Urinary bladder (tissue), 4 donors: ENCODE data around the gene MAFB. TPM values are rescaled to one million over a fixed set of nuclear protein-coding genes. Genes with fewer than 3 reads are reported as not detected.

Experiments
- DNase-seq: peaks from one replicate; pipeline ENCODE4 v3.0.0-alpha.2; 2015; ENCODE audit errors: extremely low spot score
- H3K27ac ChIP-seq: one replicate; pipeline ENCODE4 v1.5.1; 2013; ENCODE audit warnings: low read depth, mild to moderate bottlenecking, moderate library complexity
- H3K36me3 ChIP-seq: one replicate; pipeline ENCODE4 v1.6.1; 2013; ENCODE audit warnings: mild to moderate bottlenecking, moderate library complexity; ENCODE audit not compliant: insufficient read depth
- H3K4me1 ChIP-seq: one replicate; pipeline ENCODE4 v1.6.1; 2013; ENCODE audit warnings: mild to moderate bottlenecking, moderate library complexity; ENCODE audit not compliant: insufficient read depth
- H3K4me3 ChIP-seq: one replicate; pipeline ENCODE4 v1.5.1; 2013; ENCODE audit warnings: low read depth, low read length
- WGBS: extraction: QIAGEN DNeasy Blood & Tissue Kit; methylation state at CpG from one replicate; pipeline ENCODE4 v1.1.7; 2013; 5-methylcytosine and 5-hydroxymethylcytosine counted together
- polyA plus RNA-seq: library from polyadenylated mRNA; stranded (reverse); fragments of 200-250 nt; gene quantifications from one replicate; pipeline ENCODE4 v1.2.3, GENCODE V29; 2013
- total RNA-seq: library from RNA; depleted of rRNA; stranded (reverse); fragments of >200 nt; gene quantifications from one replicate; pipeline ENCODE4 v1.2.3, GENCODE V29; 2014
- donor health status: healthy with polysubstance abuse.
- donor health status: healthy.

The MAFB gene
- total and polyA plus RNA-seq, 2 donors: 9.1 to 20.0 TPM

- Histone ChIP-seq H3K4me1 (no peaks in the 10 kb centered on the region), H3K27ac (no peak overlapping the region)
Measured at GRCh38 chr20:40650707-40651106, 38.3 kb downstream of the MAFB start.

GRCh38 chr20:40648210-40649072, 40.6 kb downstream of the MAFB start:
- Histone ChIP-seq H3K36me3 (no peaks in the 10 kb centered on the region), H3K27ac (no peak overlapping the region), H3K4me1 (no peaks in the 10 kb centered on the region), H3K4me3 (no peak overlapping the region)
- 87% methylated on average over 6 of the region's 6 CpGs for WGBS
- no peak for DNase-seq

More at GRCh38 chr20:40650707-40651106, 38.3 kb downstream of the MAFB start:
- WGBS: 42% methylated on average over 4 of the region's 4 CpGs
- no peak overlapping the region for H3K4me3 ChIP-seq
- DNase-seq: no peak
- H3K36me3 ChIP-seq: no peaks in the 10 kb centered on the region

- Histone ChIP-seq H3K4me3 (no peak overlapping the region), H3K27ac (no peak overlapping the region), H3K4me1 (no peaks in the 10 kb centered on the region), H3K36me3 (no peaks in the 10 kb centered on the region)
- no peak for DNase-seq
- WGBS: 46% methylated on average over 6 of the region's 6 CpGs
Measured at GRCh38 chr20:40646813-40647212, 42.2 kb downstream of the MAFB start.

- WGBS: 11% methylated on average over 8 of the region's 8 CpGs
- Histone ChIP-seq H3K27ac (no peak overlapping the region), H3K4me3 (no peak overlapping the region), H3K36me3 (no peaks in the 10 kb centered on the region), H3K4me1 (no peaks in the 10 kb centered on the region)
- DNase-seq: no peak
Measured at GRCh38 chr20:40646361-40646760, 42.7 kb downstream of the MAFB start.

- DNase-seq: no peak
- WGBS: 72% methylated on average over 2 of the region's 2 CpGs
- peaks cover 1% of the 10 kb centered on the region for H3K4me1 ChIP-seq
- no peaks in the 10 kb centered on the region for H3K36me3 ChIP-seq
- no peak overlapping the region for H3K27ac ChIP-seq
- no peak overlapping the region for H3K4me3 ChIP-seq
Measured at GRCh38 chr20:40644863-40645262, 44.2 kb downstream of the MAFB start.

- Histone ChIP-seq H3K4me3 (no peak overlapping the region), H3K4me1 (peaks cover 1% of the 10 kb centered on the region), H3K27ac (no peak overlapping the region), H3K36me3 (no peaks in the 10 kb centered on the region)
- DNase-seq: no peak
- 21% methylated on average over 5 of the region's 5 CpGs for WGBS
Measured at GRCh38 chr20:40643891-40644290, 45.1 kb downstream of the MAFB start.

GRCh38 chr20:40641809-40642208, 47.2 kb downstream of the MAFB start:
- peaks cover 1% of the 10 kb centered on the region for H3K4me1 ChIP-seq
- no peak for DNase-seq
- H3K4me3 ChIP-seq: no peak overlapping the region
- H3K36me3 ChIP-seq: no peaks in the 10 kb centered on the region
- WGBS: 67% methylated on average over 4 of the region's 4 CpGs
- no peak overlapping the region for H3K27ac ChIP-seq

- 81% methylated on average over 2 of the region's 2 CpGs for whole genome bisulfite sequencing
- DNase-seq: no peak
- H3K4me1 ChIP-seq: peaks cover 1% of the 10 kb centered on the region
Measured at GRCh38 chr20:40641202-40641601, 47.8 kb downstream of the MAFB start.

GRCh38 chr20:40640667-40641066, 48.4 kb downstream of the MAFB start:
- WGBS: 87% methylated on average over 2 of the region's 2 CpGs
- Histone ChIP-seq H3K27ac (no peak overlapping the region), H3K36me3 (no peaks in the 10 kb centered on the region), H3K4me3 (no peak overlapping the region), H3K4me1 (peaks cover 1% of the 10 kb centered on the region)
- no peak for DNase-seq

More at GRCh38 chr20:40641202-40641601, 47.8 kb downstream of the MAFB start:
- Histone ChIP-seq H3K36me3 (no peaks in the 10 kb centered on the region), H3K27ac (no peak overlapping the region), H3K4me3 (no peak overlapping the region)

GRCh38 chr20:40639676-40640355, 49.2 kb downstream of the MAFB start:
- 78% methylated on average over 2 of the region's 2 CpGs for WGBS
- H3K4me3 ChIP-seq: no peak overlapping the region

GRCh38 chr20:40639132-40639531, 49.9 kb downstream of the MAFB start:
- Histone ChIP-seq H3K4me1 (peaks cover 1% of the 10 kb centered on the region), H3K36me3 (no peaks in the 10 kb centered on the region), H3K4me3 (no peak overlapping the region), H3K27ac (no peak overlapping the region)
- WGBS: 73% methylated on average over 1 of the region's 1 CpG
- DNase-seq: no peak

More at GRCh38 chr20:40639676-40640355, 49.2 kb downstream of the MAFB start:
- Histone ChIP-seq H3K4me1 (peaks cover 1% of the 10 kb centered on the region), H3K27ac (no peak overlapping the region), H3K36me3 (no peaks in the 10 kb centered on the region)
- DNase-seq: no peak

- Histone ChIP-seq H3K4me3 (no peak overlapping the region), H3K4me1 (peaks cover 1% of the 10 kb centered on the region), H3K36me3 (no peaks in the 10 kb centered on the region), H3K27ac (no peak overlapping the region)
- DNase-seq: no peak
- 63% methylated on average over 2 of the region's 2 CpGs for WGBS
Measured at GRCh38 chr20:40638414-40638813, 50.6 kb downstream of the MAFB start.

GRCh38 chr20:40637176-40637575, 51.9 kb downstream of the MAFB start:
- DNase-seq: no peak
- peaks cover 1% of the 10 kb centered on the region for H3K4me1 ChIP-seq
- no peak overlapping the region for H3K4me3 ChIP-seq
- WGBS: 92% methylated on average over 3 of the region's 3 CpGs
- H3K27ac ChIP-seq: no peak overlapping the region
- H3K36me3 ChIP-seq: no peaks in the 10 kb centered on the region

GRCh38 chr20:40636486-40636885, 52.5 kb downstream of the MAFB start:
- DNase-seq: no peak
- Histone ChIP-seq H3K27ac (no peak overlapping the region), H3K4me1 (peaks cover 1% of the 10 kb centered on the region), H3K4me3 (no peak overlapping the region), H3K36me3 (no peaks in the 10 kb centered on the region)
- 97% methylated on average over 2 of the region's 2 CpGs for WGBS
